HEK293 (cell line): ENCODE data around the gene ITGB5.

Experiments used
- CTCF ChIA-PET: fragments of 350-600 bp; formaldehyde crosslinking; extraction: SDS; loops from one replicate; lab custom pipeline; 2021; ENCODE audit warnings: antibody characterized with exemption; lab: Yijun Ruan, JAX
- POLR2A ChIA-PET: fragments of 300-600 bp; formaldehyde crosslinking; extraction: SDS; loops from one replicate; lab custom pipeline; 2020; ENCODE audit warnings: antibody characterized with exemption, inconsistent platforms; lab: Yijun Ruan, JAX
- H3K27ac ChIP-seq: fragments of 200-500 bp; sonication (Bioruptor generic); 2 replicates; pipeline ENCODE4 v1.5.1; 2014; ENCODE audit warnings: low read depth, low read length, control low read depth, inconsistent platforms; ENCODE audit errors: extremely low read depth
- H3K36me3 ChIP-seq, 2 experiments: fragments of 200-500 bp in 1 of 2; sonication (Bioruptor generic) in 1 of 2; 1 replicate in 1 of 2; 2 replicates in 1 of 2; pipeline ENCODE4 v1.5.1; 2014 to 2017; ENCODE audit warnings: inconsistent platforms in 2 of 2, low read length in 2 of 2; ENCODE audit not compliant: control insufficient read depth in 2 of 2, insufficient read depth in 1 of 2
- H3K4me1 ChIP-seq: fragments of 200-500 bp; sonication (Bioruptor generic); 2 replicates; pipeline ENCODE4 v1.5.1; 2014; ENCODE audit warnings: mild to moderate bottlenecking, low read length, inconsistent platforms; ENCODE audit not compliant: control insufficient read depth, insufficient read depth
- H3K4me3 ChIP-seq: 2 replicates; pipeline ENCODE4 v1.5.1; 2011; ENCODE audit warnings: low read depth, mild to moderate bottlenecking, control low read depth, low read length, moderate library complexity
- H3K9me3 ChIP-seq: fragments of 200-500 bp; sonication (Bioruptor generic); 2 replicates; pipeline ENCODE4 v1.5.1; 2014; ENCODE audit warnings: low read depth, low read length, inconsistent platforms; ENCODE audit not compliant: control insufficient read depth, insufficient read depth
- GLIS1 ChIP-seq: fragments of 450-650 bp; formaldehyde crosslinking; IDR thresholded peaks from 2 replicates; pipeline ENCODE4 v1.5.1; 2016; ENCODE audit warnings: missing biosample characterization, missing genetic modification characterization
- HOXA7 ChIP-seq: sonication (generic); formaldehyde crosslinking; IDR thresholded peaks from 2 replicates; pipeline ENCODE4 v1.8.1; 2022; ENCODE audit warnings: missing genetic modification reagents, borderline replicate concordance
- KLF10 ChIP-seq: fragments of 450-650 bp; IDR thresholded peaks from 2 replicates; pipeline ENCODE4 v1.5.1; 2018; ENCODE audit warnings: missing biosample characterization, mild to moderate bottlenecking, missing genetic modification characterization
- KLF16 ChIP-seq: fragments of 450-650 bp; formaldehyde crosslinking; IDR thresholded peaks from 2 replicates; pipeline ENCODE4 v1.5.1; 2017; ENCODE audit warnings: missing biosample characterization, missing genetic modification characterization
- OVOL3 ChIP-seq: fragments of 450-650 bp; formaldehyde crosslinking; IDR thresholded peaks from 2 replicates; pipeline ENCODE4 v1.5.1; 2016; ENCODE audit warnings: missing biosample characterization, missing genetic modification characterization
- SP7 ChIP-seq: fragments of 450-650 bp; formaldehyde crosslinking; IDR thresholded peaks from 2 replicates; pipeline ENCODE4 v1.5.1; 2016; ENCODE audit warnings: missing biosample characterization, missing genetic modification characterization
- TCF7L2 ChIP-seq: IDR thresholded peaks from 2 replicates; pipeline ENCODE4 v1.6.1; 2011; ENCODE audit warnings: low read depth, mild to moderate bottlenecking, inconsistent platforms, low read length, moderate library complexity, borderline replicate concordance
- TRIM28 ChIP-seq: IDR thresholded peaks from 2 replicates; pipeline ENCODE4 v1.6.1; 2011; ENCODE audit warnings: low read length, control low read depth, borderline replicate concordance
- WT1 ChIP-seq: fragments of 450-650 bp; formaldehyde crosslinking; IDR thresholded peaks from 2 replicates; pipeline ENCODE4 v1.5.1; 2016; ENCODE audit warnings: missing biosample characterization, missing genetic modification characterization
- YY1 ChIP-seq: fragments of 450-650 bp; formaldehyde crosslinking; IDR thresholded peaks from 2 replicates; pipeline ENCODE4 v1.5.1; 2018; ENCODE audit warnings: missing biosample characterization, missing genetic modification characterization
- ZFP69B ChIP-seq: fragments of 450-650 bp; formaldehyde crosslinking; IDR thresholded peaks from 2 replicates; pipeline ENCODE4 v1.5.1; 2016; ENCODE audit warnings: missing biosample characterization, missing genetic modification characterization
- ZNF121 ChIP-seq: fragments of 450-650 bp; formaldehyde crosslinking; IDR thresholded peaks from 2 replicates; pipeline ENCODE4 v1.5.1; 2016; ENCODE audit warnings: missing biosample characterization, missing genetic modification characterization
- ZNF174 ChIP-seq: fragments of 450-650 bp; formaldehyde crosslinking; IDR thresholded peaks from 2 replicates; pipeline ENCODE4 v1.5.0; 2017; ENCODE audit warnings: missing biosample characterization, mild to moderate bottlenecking, missing genetic modification characterization
- ZNF202 ChIP-seq: fragments of 450-650 bp; formaldehyde crosslinking; IDR thresholded peaks from 2 replicates; pipeline ENCODE4 v1.5.1; 2016; ENCODE audit warnings: missing biosample characterization, missing genetic modification characterization, borderline replicate concordance
- ZNF221 ChIP-seq: fragments of 450-650 bp; formaldehyde crosslinking; IDR thresholded peaks from 2 replicates; pipeline ENCODE4 v1.5.1; 2017; ENCODE audit warnings: missing biosample characterization, missing genetic modification characterization, borderline replicate concordance
- ZNF529 ChIP-seq: fragments of 450-650 bp; formaldehyde crosslinking; IDR thresholded peaks from 2 replicates; pipeline ENCODE4 v1.5.1; 2017; ENCODE audit warnings: missing genetic modification characterization, missing biosample characterization; ENCODE audit not compliant: insufficient replicate concordance
- ZNF530 ChIP-seq: fragments of 450-650 bp; formaldehyde crosslinking; IDR thresholded peaks from 2 replicates; pipeline ENCODE4 v1.5.1; 2016; ENCODE audit warnings: low read depth, missing biosample characterization, missing genetic modification characterization
- ZNF561 ChIP-seq: fragments of 450-650 bp; IDR thresholded peaks from 2 replicates; pipeline ENCODE4 v1.5.1; 2018; ENCODE audit warnings: missing biosample characterization, missing genetic modification characterization, borderline replicate concordance
- ZNF600 ChIP-seq: fragments of 450-650 bp; formaldehyde crosslinking; IDR thresholded peaks from 2 replicates; pipeline ENCODE4 v1.5.1; 2016; ENCODE audit warnings: missing biosample characterization, missing genetic modification characterization
- ZNF776 ChIP-seq: fragments of 450-650 bp; formaldehyde crosslinking; IDR thresholded peaks from 2 replicates; pipeline ENCODE4 v1.5.0; 2017; ENCODE audit warnings: missing biosample characterization, missing genetic modification characterization, borderline replicate concordance
- ZNF791 ChIP-seq: fragments of 450-650 bp; formaldehyde crosslinking; IDR thresholded peaks from 2 replicates; pipeline ENCODE4 v1.5.1; 2016; ENCODE audit warnings: missing biosample characterization, missing genetic modification characterization
- TF ChIP-seq, protein P1 (sequence below): fragments of 450-650 bp; formaldehyde crosslinking; IDR thresholded peaks from 2 replicates; pipeline ENCODE4 v1.5.1; 2016; ENCODE audit warnings: missing biosample characterization, missing genetic modification characterization
- TF ChIP-seq, protein P2 (sequence below): fragments of 450-650 bp; formaldehyde crosslinking; IDR thresholded peaks from 2 replicates; pipeline ENCODE4 v1.5.1; 2016; ENCODE audit warnings: missing biosample characterization, missing genetic modification characterization
- TF ChIP-seq, protein P3 (sequence below): fragments of 450-650 bp; formaldehyde crosslinking; IDR thresholded peaks from 2 replicates; pipeline ENCODE4 v1.5.1; 2016; ENCODE audit warnings: missing biosample characterization, missing genetic modification characterization
- TF ChIP-seq, protein P4 (sequence below): fragments of 450-650 bp; formaldehyde crosslinking; IDR thresholded peaks from 2 replicates; pipeline ENCODE4 v1.5.1; 2017; ENCODE audit warnings: missing biosample characterization, missing genetic modification characterization

Gene ITGB5

DNA sequence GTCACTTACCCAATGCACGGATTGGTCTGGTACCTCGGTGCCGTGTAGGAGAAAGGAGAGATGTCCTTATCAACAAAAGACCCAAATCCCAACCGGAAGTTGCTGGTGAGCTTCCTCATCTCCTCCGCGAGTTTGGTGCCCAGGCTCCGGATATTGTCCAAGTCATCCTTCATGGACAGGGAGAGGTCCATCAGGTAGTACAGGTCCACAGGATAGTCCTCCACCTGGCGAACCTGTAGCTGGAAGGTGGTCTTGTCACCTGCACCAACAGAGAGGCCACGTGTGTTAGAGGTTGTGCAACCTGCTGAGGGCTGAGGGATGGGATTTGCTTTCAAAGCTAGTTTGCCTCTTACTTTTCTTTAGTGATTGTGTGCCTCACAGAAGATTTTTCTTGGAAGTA lies 38.9 kb downstream of the ITGB5 start:
- ChIA-PET POLR2A (no interaction called here), CTCF (no interaction called here)
- Histone ChIP-seq H3K36me3 (peaks cover 0 to 17% of the 10 kb centered on the region in 2 experiments; a peak in 1 of 3 replicates), H3K9me3 (no peaks in the 10 kb centered on the region), H3K4me1 (no peaks in the 10 kb centered on the region), H3K4me3 (no peak overlapping the region), H3K27ac (no peak overlapping the region)
- no peak for TF ChIP-seq SP7 (tag by site-specific recombination)
- TF ChIP-seq, protein P1, sequence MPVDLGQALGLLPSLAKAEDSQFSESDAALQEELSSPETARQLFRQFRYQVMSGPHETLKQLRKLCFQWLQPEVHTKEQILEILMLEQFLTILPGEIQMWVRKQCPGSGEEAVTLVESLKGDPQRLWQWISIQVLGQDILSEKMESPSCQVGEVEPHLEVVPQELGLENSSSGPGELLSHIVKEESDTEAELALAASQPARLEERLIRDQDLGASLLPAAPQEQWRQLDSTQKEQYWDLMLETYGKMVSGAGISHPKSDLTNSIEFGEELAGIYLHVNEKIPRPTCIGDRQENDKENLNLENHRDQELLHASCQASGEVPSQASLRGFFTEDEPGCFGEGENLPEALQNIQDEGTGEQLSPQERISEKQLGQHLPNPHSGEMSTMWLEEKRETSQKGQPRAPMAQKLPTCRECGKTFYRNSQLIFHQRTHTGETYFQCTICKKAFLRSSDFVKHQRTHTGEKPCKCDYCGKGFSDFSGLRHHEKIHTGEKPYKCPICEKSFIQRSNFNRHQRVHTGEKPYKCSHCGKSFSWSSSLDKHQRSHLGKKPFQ (tag by site-specific recombination): no peak
- no peak for TF ChIP-seq ZNF776 (tag by site-specific recombination)
- no peak for TF ChIP-seq ZNF791 (tag by site-specific recombination)
- TF ChIP-seq ZNF530 (tag by site-specific recombination): no peak
- no peak for TF ChIP-seq HOXA7 (CRISPR knock-in tag)
- TF ChIP-seq YY1 (tag by site-specific recombination): no peak
- no peak for TF ChIP-seq OVOL3 (tag by site-specific recombination)
- TF ChIP-seq, protein P2, sequence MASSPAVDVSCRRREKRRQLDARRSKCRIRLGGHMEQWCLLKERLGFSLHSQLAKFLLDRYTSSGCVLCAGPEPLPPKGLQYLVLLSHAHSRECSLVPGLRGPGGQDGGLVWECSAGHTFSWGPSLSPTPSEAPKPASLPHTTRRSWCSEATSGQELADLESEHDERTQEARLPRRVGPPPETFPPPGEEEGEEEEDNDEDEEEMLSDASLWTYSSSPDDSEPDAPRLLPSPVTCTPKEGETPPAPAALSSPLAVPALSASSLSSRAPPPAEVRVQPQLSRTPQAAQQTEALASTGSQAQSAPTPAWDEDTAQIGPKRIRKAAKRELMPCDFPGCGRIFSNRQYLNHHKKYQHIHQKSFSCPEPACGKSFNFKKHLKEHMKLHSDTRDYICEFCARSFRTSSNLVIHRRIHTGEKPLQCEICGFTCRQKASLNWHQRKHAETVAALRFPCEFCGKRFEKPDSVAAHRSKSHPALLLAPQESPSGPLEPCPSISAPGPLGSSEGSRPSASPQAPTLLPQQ (tag by site-specific recombination): no peak
- no peak for TF ChIP-seq ZNF221 (tag by site-specific recombination)
- TF ChIP-seq WT1: no peak
- no peak for TF ChIP-seq ZNF561 (tag by site-specific recombination)
- no peak for TF ChIP-seq KLF10 (tag by site-specific recombination)

DNA sequence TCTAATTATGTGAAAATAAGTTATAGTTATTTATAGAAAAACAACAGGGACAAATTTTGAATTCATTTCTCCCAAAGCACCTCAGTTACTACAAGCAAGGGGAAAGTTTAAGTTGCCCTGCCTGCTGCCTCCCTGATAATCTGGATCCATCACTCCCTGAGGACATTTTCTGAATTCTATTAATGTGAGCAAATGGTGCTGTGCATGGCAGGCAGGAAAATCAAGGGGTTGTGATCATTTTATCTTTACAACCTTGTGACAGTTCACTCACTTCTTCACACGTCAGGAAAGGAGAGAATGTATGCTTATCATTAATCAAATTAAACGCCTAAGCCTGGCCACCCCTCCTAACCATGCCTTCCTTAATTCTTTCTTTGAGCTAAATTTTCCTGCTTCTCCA lies 39.3 kb downstream of the ITGB5 start:
- POLR2A ChIA-PET: no interaction called here
- Histone ChIP-seq H3K36me3 (peaks cover 0 to 17% of the 10 kb centered on the region in 2 experiments; a peak in 1 of 3 replicates), H3K27ac (no peak overlapping the region), H3K4me3 (no peak overlapping the region), H3K9me3 (no peaks in the 10 kb centered on the region), H3K4me1 (no peaks in the 10 kb centered on the region)
- CTCF ChIA-PET: no interaction called here
- TF ChIP-seq ZNF174 (tag by site-specific recombination) (no peak), ZNF202 (no peak), GLIS1 (no peak), ZFP69B (tag by site-specific recombination) (no peak)
- TF ChIP-seq, protein P3, sequence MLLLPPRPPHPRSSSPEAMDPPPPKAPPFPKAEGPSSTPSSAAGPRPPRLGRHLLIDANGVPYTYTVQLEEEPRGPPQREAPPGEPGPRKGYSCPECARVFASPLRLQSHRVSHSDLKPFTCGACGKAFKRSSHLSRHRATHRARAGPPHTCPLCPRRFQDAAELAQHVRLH: no peak
- TF ChIP-seq, all 188 proteins: peak for 0

DNA sequence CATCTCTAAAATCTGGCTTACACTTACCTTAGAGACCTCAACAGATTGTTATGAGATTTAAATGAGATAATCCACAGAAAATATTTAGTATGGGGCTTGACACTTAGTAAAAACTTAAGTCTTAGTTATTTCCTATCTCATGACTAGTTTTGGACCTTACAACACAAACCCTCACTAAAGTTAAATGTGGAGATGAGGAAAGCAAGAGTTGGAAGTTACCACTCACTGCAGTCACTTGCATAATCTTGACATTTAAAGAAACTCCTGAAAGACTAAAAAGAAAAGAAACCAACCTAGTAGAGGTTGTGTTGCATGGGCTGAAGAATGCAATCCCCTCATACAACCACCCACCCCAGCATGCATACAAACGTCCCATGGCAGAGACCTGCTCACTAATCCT lies 40.1 kb downstream of the ITGB5 start:
- no peak overlapping the region for H3K27ac ChIP-seq
- no peaks in the 10 kb centered on the region for H3K9me3 ChIP-seq
- peaks cover 0 to 17% of the 10 kb centered on the region in 2 experiments; a peak in 1 of 3 replicates for H3K36me3 ChIP-seq
- ChIA-PET CTCF (no interaction called here), POLR2A (no interaction called here)
- TF ChIP-seq ZNF121 (tag by site-specific recombination) (no peak), ZFP69B (tag by site-specific recombination) (no peak), ZNF600 (tag by site-specific recombination) (no peak), ZNF529 (tag by site-specific recombination) (no peak), TRIM28 (no peak), TCF7L2 (no peak), KLF16 (tag by site-specific recombination) (no peak)
- TF ChIP-seq, protein P4, sequence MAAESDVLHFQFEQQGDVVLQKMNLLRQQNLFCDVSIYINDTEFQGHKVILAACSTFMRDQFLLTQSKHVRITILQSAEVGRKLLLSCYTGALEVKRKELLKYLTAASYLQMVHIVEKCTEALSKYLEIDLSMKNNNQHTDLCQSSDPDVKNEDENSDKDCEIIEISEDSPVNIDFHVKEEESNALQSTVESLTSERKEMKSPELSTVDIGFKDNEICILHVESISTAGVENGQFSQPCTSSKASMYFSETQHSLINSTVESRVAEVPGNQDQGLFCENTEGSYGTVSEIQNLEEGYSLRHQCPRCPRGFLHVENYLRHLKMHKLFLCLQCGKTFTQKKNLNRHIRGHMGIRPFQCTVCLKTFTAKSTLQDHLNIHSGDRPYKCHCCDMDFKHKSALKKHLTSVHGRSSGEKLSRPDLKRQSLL (tag by site-specific recombination): no peak
- H3K4me1 ChIP-seq: no peaks in the 10 kb centered on the region
- no peak overlapping the region for H3K4me3 ChIP-seq
